Gastroesophageal sphincter (tissue), 4 donors: ENCODE results near the gene CKS2. TPM values are rescaled to one million over a fixed set of nuclear protein-coding genes. Genes with fewer than 3 reads are reported as not detected.

Experiments used
- ATAC-seq: fragments of 150-250 bp; one replicate; pipeline ENCODE4 v1.9.1; 2016; ENCODE audit warnings: mild to moderate bottlenecking, moderate library complexity
- H3K27ac ChIP-seq, 4 donors: fragments of 200-600 bp; sonication (generic) in 3 of 4; 1 replicate in 3 of 4; 2 replicates in 1 of 4; pipeline ENCODE4 v1.5.1; 2016 to 2019
- H3K27me3 ChIP-seq: fragments of 200-600 bp; sonication (generic); one replicate; pipeline ENCODE4 v1.5.1; 2019
- H3K36me3 ChIP-seq, 2 donors: fragments of 200-600 bp; sonication (generic); one replicate each; pipeline ENCODE4 v1.5.1; 2019; ENCODE audit warnings: control low read depth in 1 of 2
- H3K4me1 ChIP-seq, 3 donors: fragments of 200-600 bp; sonication (generic); 1 replicate in 2 of 3; 2 replicates in 1 of 3; pipeline ENCODE4 v1.5.1; 2016 to 2019; ENCODE audit warnings: control low read depth in 2 of 3
- H3K4me3 ChIP-seq, 2 donors: fragments of 200-600 bp; sonication (generic); one replicate each; pipeline ENCODE4 v1.5.1; 2019; ENCODE audit warnings: mild to moderate bottlenecking in 1 of 2, moderate library complexity in 1 of 2
- H3K9me3 ChIP-seq, 3 donors: fragments of 200-600 bp; sonication (generic); one replicate each; pipeline ENCODE4 v1.5.1; 2017 to 2019; ENCODE audit warnings: control low read depth in 2 of 3
- EP300 ChIP-seq: sonication (generic); formaldehyde crosslinking; IDR thresholded peaks from one replicate; pipeline ENCODE4 v1.6.1; 2017; ENCODE audit warnings: antibody characterized with exemption, mild to moderate bottlenecking
- POLR2A ChIP-seq, 2 donors: fragments of 450-650 bp; IDR thresholded peaks; one replicate each; pipeline ENCODE4 v1.6.1; 2017; ENCODE audit warnings: antibody characterized with exemption in 2 of 2, mild to moderate bottlenecking in 2 of 2, moderate library complexity in 1 of 2
- POLR2AphosphoS5 ChIP-seq: sonication (generic); formaldehyde crosslinking; IDR thresholded peaks from one replicate; pipeline ENCODE4 v1.6.1; 2017; ENCODE audit warnings: antibody characterized with exemption
- WGBS, 2 donors: methylation state at CpG; one replicate each; pipeline ENCODE4 v1.1.5; 2018; ENCODE audit warnings: low coverage in 1 of 2; 5-methylcytosine and 5-hydroxymethylcytosine counted together
- total RNA-seq, 4 donors: library from RNA; depleted of rRNA; stranded (reverse); fragments of >200 nt; gene quantifications; one replicate each; pipeline ENCODE4 v1.1.0, GENCODE V29; 2016
- TF ChIP-seq, protein P1 (sequence below), 4 experiments: fragments of 200-600 bp in 2 of 4; fragments of 450-650 bp in 2 of 4; sonication (generic) in 1 of 4; IDR thresholded peaks; one replicate each; pipeline ENCODE4 v1.5.1; 2017 to 2019; ENCODE audit warnings: antibody characterized with exemption in 4 of 4, mild to moderate bottlenecking in 2 of 4, moderate library complexity in 2 of 4

CKS2 gene
- total RNA-seq, 4 donors from 2014 or later: 0.81 to 9.9 (median 4.2) TPM

DNA sequence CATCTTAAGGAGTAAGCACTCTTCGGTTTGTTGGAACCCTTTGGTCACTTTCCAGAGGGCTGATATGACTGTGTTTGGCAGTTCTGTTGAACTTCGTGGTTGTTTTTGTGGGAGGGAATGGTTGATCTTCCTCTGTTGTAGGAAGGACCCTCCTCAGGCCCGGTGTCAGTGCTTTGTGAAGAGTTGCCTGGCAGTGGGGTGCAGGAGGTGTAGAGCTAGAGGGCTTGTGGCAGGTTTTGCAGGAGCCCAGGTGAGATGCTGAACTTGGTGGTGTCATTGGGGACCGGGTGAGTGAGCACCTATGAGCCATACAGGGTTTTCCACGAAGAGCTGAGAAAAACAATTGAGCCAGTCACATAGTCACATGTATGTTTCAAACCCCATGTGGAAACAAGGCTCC lies 34.5 kb downstream of the CKS2 start:
- Histone ChIP-seq H3K4me1 (no peaks in the 10 kb centered on the region), H3K4me3 (no peak overlapping the region), H3K27me3 (no peaks in the 10 kb centered on the region), H3K27ac (no peak overlapping the region), H3K36me3 (peaks cover 4 to 100% of the 10 kb centered on the region in 2 donors), H3K9me3 (no peaks in the 10 kb centered on the region)
- TF ChIP-seq POLR2A (IDR thresholded peaks at IDR 0.05) (no peak), EP300 (no peak), POLR2AphosphoS5 (no peak)
- TF ChIP-seq, protein P1, sequence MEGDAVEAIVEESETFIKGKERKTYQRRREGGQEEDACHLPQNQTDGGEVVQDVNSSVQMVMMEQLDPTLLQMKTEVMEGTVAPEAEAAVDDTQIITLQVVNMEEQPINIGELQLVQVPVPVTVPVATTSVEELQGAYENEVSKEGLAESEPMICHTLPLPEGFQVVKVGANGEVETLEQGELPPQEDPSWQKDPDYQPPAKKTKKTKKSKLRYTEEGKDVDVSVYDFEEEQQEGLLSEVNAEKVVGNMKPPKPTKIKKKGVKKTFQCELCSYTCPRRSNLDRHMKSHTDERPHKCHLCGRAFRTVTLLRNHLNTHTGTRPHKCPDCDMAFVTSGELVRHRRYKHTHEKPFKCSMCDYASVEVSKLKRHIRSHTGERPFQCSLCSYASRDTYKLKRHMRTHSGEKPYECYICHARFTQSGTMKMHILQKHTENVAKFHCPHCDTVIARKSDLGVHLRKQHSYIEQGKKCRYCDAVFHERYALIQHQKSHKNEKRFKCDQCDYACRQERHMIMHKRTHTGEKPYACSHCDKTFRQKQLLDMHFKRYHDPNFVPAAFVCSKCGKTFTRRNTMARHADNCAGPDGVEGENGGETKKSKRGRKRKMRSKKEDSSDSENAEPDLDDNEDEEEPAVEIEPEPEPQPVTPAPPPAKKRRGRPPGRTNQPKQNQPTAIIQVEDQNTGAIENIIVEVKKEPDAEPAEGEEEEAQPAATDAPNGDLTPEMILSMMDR (IDR thresholded peaks at IDR 0.05): no peak
- WGBS, 2 donors: 98% methylated on average over 5 of the region's 5 CpGs; no CpG with 5 or more reads in 1 of the 2 donors
- no peak for ATAC-seq

DNA sequence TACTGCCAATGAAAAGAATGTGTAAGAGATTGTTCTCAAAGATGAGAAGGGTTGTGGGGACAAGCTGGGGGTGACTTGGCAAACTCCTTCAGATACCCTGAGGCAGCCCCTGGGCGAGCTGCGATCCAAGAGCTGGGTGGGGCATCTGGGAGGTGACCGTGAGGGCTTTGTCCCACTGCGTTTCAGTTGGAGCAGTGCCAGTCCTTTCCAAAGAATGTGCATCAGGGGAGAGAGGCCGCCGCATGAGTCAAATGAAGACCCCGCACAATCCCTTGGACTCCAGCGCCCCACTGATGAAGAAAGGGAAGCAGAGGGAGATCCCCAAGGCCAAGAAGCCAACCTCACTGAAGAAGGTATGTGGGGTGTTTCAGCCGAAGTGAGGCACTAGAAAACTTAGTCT lies 35.7 kb downstream of the CKS2 start:
- Histone ChIP-seq H3K4me1 (no peaks in the 10 kb centered on the region), H3K36me3 (peaks cover 3 to 100% of the 10 kb centered on the region in 2 donors), H3K27me3 (no peaks in the 10 kb centered on the region), H3K9me3 (no peaks in the 10 kb centered on the region), H3K27ac (no peak overlapping the region), H3K4me3 (no peak overlapping the region)
- WGBS, 2 donors: 93 to 100% methylated on average over 5 to 9 of the region's 9 CpGs
- ATAC-seq: no peak
- TF ChIP-seq EP300: no peak
- TF ChIP-seq, protein P1 (IDR thresholded peaks at IDR 0.05): no peak
- no peak for TF ChIP-seq POLR2AphosphoS5
- TF ChIP-seq POLR2A (IDR thresholded peaks at IDR 0.05): no peak

DNA sequence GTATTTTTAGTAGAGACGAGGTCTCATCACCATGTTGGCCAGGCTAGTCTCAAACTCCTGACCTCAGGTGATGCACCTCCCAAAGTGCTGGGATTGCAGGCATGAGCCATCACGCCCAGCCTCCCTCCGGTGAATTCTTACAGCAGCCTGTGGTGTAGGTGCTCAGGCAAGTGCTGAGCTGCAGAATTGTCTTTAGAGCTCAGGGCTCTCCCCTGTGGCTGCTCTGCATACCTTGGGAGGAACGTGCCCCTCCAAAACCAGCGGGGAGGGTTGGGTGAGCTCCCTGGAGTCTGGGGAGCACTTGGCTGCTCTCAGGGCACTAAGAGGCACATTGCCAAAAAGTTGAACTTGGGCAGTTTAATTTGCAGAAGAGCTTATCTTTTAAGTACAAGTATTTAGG lies 36.7 kb downstream of the CKS2 start:
- Histone ChIP-seq H3K27me3 (no peaks in the 10 kb centered on the region), H3K9me3 (no peaks in the 10 kb centered on the region), H3K27ac (no peak overlapping the region), H3K4me1 (peaks cover 0 to 7% (median 0%) of the 10 kb centered on the region in 3 donors), H3K4me3 (no peak overlapping the region), H3K36me3 (peaks cover 3 to 100% of the 10 kb centered on the region in 2 donors)
- ATAC-seq: no peak
- whole genome bisulfite sequencing, 2 donors: 70% methylated on average over 2 of the region's 5 CpGs; no CpG with 5 or more reads in 1 of the 2 donors
- TF ChIP-seq, protein P1 (IDR thresholded peaks at IDR 0.05): no peak
- no peak for TF ChIP-seq POLR2AphosphoS5
- TF ChIP-seq POLR2A (IDR thresholded peaks at IDR 0.05): no peak
- no peak for TF ChIP-seq EP300

DNA sequence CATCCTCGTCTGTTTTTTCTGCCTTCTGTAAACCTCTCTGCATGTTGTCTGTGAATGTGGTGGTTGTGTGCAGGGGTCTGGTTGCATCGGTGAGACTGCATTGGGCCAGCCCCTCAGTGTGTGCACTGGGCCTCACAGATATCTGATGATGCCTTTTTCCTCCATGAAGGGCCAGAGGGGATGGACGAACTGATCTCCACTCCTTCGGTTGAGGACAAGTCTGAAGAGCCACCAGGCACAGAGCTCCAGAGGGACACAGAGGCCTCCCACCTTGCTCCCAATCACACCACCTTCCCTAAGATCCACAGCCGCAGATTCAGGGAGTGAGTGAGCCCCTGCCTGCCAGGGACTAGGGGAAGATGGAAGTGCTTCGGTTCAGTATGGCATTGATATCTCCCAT lies 38.6 kb downstream of the CKS2 start:
- TF ChIP-seq EP300 (no peak), POLR2A (IDR thresholded peaks at IDR 0.05) (no peak), POLR2AphosphoS5 (no peak)
- TF ChIP-seq, protein P1 (IDR thresholded peaks at IDR 0.05): no peak
- no peak for ATAC-seq
- 73 to 88% methylated on average over 1 to 3 of the region's 6 CpGs for WGBS, 2 donors
- Histone ChIP-seq H3K4me1 (peaks cover 0 to 22% (median 0%) of the 10 kb centered on the region in 3 donors), H3K27ac (no peak overlapping the region), H3K27me3 (no peaks in the 10 kb centered on the region), H3K9me3 (no peaks in the 10 kb centered on the region), H3K36me3 (peaks cover 0 to 100% of the 10 kb centered on the region in 2 donors), H3K4me3 (no peak overlapping the region)

DNA sequence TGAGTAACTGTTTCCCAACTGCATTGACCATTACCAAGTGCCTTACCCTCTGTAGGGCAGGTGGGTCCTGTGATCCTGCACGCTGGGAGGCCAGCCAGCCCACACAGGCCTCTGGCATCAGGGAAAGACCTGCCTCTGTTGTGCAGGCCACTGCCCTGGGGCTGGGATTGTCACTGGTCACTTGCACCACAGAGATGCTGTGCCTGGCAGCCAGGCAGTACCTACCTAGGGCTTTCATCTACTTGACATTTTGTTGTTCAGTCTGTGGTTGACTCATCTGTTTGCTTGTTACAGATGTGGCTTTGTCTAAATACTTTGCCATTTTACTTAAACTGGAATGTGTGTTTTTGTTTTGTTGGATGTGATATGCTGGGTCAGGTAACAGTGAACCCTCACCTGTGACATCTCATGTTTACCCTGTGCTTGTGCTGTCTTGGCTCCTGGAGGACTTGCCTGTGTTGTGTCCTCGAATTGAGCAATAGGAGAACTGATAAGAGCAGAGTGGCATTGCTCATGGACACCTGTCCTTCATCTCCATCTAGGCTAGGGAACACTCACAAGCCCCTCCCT lies 40.1 kb downstream of the CKS2 start:
- TF ChIP-seq POLR2A (IDR thresholded peaks at IDR 0.05) (no peak), POLR2AphosphoS5 (no peak), EP300 (no peak)
- TF ChIP-seq, protein P1 (IDR thresholded peaks at IDR 0.05): no peak
- Histone ChIP-seq H3K27ac (no peak overlapping the region), H3K4me3 (no peak overlapping the region), H3K27me3 (no peaks in the 10 kb centered on the region), H3K9me3 (no peaks in the 10 kb centered on the region), H3K36me3 (peaks cover 0 to 100% of the 10 kb centered on the region in 2 donors), H3K4me1 (peaks cover 0 to 22% (median 0%) of the 10 kb centered on the region in 3 donors)
- 75 to 86% methylated on average over 1 of the region's 2 CpGs for WGBS, 2 donors
- ATAC-seq: no peak
